GM21528 (cell line): ENCODE measurements around the gene SLC2A13.
"Not testable (repeated sequence)": the region's sequence is repeated elsewhere in the genome, so short reads cannot be mapped to it uniquely, and the experiment has no call there.

Source experiments
- ATAC-seq: cut with Tn5 transposase; IDR thresholded peaks from one replicate; pipeline ENCODE4 v1.9.1; 2021; ENCODE audit warnings: mild to moderate bottlenecking, moderate library complexity; ENCODE audit not compliant: unreplicated experiment, low FRiP score

Gene SLC2A13

DNA sequence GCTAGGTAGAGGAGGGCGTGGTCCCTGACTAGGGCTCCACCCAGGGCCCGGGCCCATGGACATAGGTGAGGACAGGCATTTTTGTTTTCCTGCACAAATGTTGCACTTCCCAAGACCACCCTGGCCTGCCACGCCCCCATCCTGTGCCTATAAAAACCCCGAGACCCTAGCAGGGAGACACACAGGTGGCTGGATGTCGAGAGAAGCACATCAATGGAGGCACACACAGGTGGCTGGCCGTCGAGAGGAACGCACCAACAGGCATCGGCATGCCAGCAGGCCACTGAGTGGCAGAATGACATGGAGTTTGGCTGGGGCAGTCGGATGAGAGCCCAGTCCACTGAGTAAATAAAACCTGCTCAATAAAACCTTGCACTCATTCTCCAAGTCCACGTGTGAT lies 328.4 kb downstream of the SLC2A13 start:
- no peak for ATAC-seq

DNA sequence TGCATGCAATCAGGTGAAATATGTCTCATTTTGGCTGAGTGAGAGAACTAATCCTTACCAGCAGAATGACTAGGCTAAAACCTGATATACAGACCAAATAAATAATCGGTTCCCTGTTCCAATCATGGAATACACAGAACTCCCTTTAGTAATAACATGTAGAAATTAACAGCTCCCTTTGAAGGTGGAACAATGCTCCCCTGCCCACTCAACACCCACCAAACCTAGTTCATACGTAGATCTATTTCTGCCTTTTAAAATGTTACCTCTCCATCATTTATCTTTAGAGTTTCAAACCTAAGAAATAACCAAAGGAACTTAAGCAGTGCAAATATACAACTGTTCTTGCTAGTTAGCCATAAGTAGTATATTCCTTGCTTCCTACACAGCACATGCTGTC lies 332.6 kb downstream of the SLC2A13 start:
- no peak for ATAC-seq

DNA sequence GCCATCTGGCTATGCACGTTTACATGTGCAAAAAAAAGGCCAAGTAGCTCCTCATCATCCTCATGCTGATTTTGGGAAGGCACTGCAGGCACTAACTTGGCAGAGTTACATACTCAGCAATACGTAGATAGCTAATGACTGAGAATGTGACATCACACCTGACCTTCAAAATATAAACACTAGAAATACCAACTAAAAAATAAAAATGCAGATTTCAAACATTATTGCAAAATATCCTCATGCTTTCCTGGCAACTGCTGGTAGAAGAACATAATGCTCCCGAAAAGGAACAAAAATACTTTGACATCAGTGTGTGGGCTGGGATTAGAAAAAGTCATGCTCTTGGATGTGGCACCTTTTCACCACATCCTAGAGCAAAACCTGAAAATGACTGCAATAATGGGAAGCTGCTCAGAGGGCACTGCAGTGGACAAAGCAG lies 333.0 kb downstream of the SLC2A13 start:
- no peak for ATAC-seq

DNA sequence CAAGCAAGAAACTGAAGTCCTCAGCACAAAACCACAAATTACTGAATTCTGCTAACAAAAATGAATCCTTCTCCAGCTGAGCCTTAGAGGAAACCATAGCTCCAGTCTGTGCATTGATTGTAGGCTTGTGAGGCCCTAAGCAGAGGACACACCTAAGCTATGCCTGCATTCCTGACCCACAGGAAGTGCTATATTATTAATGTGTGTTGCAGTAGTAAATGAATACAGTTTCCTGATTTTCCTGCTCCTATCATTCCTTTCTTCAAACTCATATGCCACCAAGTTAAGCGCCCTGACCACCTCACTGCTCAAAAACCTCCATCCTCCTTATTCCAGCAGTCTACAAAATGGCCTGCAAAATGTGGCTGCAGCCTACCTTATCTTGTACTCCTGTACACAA lies 334.4 kb downstream of the SLC2A13 start:
- no peak for ATAC-seq

DNA sequence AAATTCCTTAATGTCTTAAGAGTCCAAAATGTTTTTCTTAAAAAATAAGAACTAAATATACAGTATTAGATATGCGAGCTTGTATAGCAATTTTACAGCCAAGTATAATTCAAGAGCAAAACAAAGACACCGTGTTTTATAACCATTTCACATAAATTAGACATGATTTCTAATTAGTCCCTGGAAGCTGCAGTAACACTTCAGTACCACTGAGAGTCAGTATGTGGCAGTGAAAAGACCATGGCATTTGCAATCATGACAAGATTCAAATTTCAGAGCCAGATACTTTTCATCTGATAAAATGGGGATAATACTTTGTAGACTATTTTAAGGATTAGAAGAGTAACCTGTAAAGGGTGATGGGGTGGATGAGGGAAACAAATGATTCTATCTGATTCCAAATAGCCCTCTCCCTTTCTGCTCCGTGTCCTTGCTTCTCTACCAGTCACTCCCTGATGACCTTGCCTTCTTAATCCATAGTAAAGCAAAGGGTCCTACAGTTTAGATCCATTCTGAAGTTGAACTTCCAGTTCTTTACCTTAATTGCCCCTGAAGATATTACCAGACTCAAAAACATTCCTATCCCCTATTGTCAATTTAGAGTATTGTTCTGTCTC lies 340.8 kb downstream of the SLC2A13 start:
- ATAC-seq = no peak

DNA sequence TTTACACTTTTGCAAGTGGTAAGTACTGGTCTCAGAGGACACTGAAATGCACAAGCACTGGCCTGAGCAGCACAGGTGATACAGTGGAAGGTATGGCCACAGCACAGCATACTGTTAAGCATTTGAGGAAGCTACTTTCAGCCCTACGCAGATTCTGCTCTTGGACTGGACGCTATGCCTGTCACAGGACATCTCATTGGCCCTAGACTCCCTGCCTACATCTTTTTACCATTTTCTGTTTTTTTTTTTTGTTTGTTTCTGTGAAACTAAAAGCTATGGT lies 342.1 kb downstream of the SLC2A13 start:
- ATAC-seq = no peak

DNA sequence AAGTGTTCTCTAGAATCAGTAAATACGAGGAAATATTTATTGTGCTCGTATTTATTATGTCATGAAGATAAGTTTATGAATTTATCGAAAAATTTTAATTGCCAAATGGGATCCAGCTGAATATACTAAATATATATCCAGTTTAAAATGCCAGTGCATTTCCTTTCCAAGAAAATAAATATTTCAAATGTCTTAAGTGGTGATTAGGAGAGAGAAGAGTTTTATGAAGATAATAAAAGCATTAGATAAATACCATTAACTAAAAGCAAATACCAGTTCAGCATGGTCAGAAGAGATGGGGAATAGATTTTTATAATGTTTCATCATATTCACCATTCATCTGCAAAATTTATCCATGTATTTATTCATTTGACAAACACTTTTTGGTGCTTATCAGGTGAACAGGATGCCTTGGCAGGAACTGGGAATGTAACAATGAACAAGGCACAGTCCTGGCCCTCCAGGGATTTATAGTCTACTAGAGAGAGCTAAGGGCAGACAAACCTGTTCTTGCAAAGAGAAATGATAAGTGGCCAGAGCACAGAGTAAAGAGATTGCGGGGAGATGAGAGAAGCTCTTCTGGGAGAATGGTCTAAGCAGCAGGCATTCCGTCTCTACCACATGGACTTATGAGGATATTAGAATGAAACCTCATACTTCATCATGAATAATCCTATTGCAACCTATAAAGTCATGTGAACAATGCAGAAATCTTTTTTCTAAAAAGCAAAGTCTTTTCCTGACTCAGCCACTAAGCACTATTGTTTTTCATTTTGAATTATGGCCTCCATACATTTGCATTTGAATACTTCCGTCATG lies 342.6 kb downstream of the SLC2A13 start:
- no peak for ATAC-seq

DNA sequence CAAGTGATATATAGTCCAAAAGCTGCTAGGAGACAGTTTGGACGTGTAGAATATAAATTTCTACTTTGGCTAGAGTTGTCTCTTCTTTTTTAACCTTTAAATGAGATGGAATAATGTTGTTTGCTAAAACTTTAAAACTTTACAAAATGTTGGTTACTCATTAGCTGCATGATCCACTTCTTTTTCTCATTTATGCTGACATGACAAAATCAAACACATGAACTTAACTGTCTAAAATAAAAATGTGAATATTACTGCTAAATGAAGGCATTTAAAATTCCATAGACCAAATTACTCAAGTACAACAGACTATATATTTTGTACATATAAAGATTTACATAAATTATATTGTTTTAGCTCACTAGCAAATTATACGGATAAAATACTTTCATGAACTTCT lies 350.4 kb downstream of the SLC2A13 start:
- no peak for ATAC-seq

DNA sequence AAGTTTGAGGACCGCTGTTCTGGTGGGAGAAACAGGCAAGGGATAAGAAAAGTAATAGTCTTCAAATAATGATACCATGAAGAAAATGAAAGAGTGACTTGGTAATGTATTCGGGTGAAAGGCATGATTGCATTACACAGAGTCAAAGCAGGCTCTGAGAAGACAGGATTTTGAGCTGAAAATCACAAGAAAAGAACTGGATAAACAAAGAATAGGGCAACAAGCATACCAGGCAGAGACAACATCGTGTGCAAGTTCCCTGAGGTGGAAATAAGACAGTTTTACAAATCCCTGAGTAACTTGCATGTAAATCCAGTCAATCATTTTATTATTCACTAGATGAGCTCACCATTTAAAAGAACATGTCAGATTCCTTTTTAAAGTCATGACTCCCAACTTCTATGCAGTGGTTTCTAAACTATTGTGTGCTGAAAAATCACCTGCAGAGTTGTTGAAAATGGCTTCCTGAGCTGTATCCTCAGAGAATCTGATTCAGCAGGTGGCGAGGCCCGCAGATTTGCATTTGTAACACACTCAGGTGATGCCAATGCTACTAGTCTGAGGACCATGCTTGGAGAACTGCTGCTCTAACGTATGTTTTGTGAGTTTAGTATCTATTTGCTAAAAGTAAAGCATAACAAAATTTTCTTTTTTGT lies 353.3 kb downstream of the SLC2A13 start:
- no peak for ATAC-seq

DNA sequence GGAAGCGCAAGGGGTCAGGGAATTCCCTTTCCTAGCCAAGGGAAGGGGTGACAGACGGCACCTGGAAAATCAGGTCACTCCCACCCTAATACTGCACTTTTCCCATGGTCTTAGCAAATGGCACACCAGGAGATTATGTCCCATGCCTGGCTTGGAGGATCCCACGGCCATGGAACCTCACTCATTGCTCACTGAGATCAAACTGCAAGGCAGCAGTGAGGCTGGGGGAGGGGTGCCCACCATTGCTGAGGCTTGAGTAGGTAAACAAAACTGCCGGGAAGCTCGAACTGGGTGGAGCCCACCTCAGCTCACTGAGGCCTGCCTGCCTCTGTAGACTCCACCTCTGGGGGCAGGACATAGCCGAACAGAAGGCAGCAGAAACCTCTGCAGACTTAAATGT lies 359.7 kb downstream of the SLC2A13 start:
- ATAC-seq = not testable (repeated sequence)

DNA sequence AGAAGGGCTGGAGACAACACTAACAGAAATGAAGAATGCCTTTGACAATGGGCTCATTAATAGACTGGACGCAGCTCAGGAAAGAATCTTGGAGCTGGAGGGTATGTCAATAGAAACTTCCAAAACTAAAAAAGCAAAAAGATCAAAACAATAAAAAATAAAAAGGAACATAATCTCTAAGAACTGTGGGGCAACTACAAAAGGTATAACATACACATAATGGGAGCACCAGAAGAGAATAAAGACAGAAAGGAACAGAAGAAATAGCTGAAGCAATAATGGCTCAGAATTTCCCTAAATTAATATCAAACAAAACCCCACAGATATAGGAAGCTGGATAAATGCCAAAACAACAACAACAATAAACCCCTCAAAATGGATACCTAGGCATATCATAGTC lies 362.2 kb downstream of the SLC2A13 start:
- ATAC-seq = no peak

DNA sequence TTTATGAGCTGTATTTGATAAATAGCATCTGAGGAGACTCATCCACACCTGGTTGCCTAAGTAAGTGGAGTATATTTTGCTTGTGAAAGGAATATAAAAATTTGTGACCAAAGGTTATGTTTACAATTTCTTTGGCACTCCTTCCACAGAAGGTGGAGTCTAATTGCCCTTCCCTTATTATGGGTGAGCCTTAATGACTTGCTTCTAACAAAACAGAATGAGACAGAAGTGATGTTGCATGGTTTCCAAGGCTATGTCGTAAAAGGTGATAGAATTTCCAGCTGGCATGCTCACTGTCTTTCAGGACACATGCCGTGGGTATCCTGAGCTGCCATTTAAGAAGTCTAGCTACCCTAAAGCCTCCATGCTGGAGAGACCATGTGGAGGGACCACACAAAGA lies 369.5 kb downstream of the SLC2A13 start:
- ATAC-seq = no peak

DNA sequence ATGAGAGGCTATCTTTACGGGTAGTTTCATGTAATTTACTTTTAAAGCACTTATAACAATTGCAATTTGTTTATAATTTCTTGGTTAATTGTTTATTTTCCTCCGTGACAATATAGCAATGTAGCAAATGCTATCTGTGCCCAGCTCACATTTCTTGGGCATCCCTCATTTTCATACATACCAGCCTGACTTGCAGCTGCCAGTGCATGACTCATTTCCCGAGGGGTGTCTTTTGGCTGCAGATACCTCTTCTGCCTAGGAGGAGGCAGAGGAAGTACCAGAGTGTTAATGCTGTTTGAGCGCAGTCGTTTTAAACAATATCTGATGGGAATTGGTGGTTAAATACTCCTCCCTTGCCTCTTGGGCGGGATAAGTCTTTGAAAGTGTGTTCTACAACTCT lies 382.1 kb downstream of the SLC2A13 start:
- no peak for ATAC-seq

DNA sequence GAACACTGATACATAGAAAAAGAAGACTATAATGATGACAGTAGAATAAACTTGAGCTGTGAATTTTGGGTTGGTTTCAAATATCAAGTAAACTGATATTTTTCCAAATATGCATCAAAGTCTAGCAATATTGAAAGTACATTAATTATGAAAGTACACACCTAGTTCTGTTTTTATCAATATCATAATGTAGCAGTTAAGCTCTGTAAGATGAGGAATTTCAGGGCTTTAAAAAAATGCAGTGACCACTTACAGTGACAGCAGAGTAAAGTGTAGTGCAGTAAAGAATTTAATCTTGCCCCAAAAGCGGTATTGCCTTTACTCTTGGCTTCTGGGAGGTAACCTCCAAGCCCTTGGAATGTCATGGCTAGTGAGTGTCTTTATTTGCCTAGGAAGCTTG lies 383.4 kb downstream of the SLC2A13 start:
- ATAC-seq = no peak

DNA sequence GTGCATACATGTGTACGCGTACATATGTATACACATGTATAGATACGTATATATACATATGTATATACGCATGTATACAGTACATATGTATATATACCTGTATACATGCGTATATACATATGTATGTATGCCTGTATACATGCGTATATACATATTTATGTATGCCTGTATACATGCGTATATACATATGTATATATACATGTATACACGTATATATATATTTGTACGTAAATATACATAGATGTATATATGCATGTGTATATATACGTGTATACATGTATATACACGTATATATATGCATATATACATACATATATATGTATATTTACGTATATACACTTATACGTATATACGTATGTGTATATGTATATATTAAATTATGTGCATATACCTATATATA lies 392.3 kb downstream of the SLC2A13 start:
- ATAC-seq = no peak

DNA sequence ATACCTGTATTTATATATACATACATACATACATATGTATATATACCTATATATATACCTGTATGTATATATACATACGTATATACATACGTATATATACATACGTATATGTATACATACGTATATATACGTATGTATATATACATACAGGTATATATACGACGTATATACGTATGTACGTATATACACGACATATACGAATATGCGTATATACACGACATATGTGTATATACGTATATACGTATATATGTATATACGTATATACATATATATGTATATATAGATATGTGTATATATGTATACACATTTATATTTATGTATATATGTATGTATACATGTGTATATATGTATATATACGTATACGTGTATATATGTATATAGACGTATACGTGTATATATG lies 393.5 kb downstream of the SLC2A13 start:
- no peak for ATAC-seq
